ENCODE results near the gene KCTD11. TPM values are rescaled to one million over a fixed set of nuclear protein-coding genes. Genes with fewer than 3 reads are reported as not detected.

KCTD11 gene
- total and polyA plus RNA-seq, 2 experiments from 2014 or later, result 14.0 to 15.9 TPM

GRCh38 chr17:7325031-7325528 is 26.9 kb upstream of the KCTD11 start:
- peaks cover 35% of the 10 kb centered on the region for H3K36me3 ChIP-seq
- H3K27ac ChIP-seq, result no peak overlapping the region
- H3K27me3 ChIP-seq, result no peaks in the 10 kb centered on the region
- no peaks in the 10 kb centered on the region for H3K9me3 ChIP-seq (ENCODE audit: low read depth)
- DNase-seq (ENCODE audit: low read depth in 1 of 2, low spot score in 1 of 2), result no peak
- TF ChIP-seq CTCF (IDR thresholded peaks at IDR 0.05; ENCODE audit: low read depth, low read length), result no peak
- peaks cover 5% of the 10 kb centered on the region for H3K4me1 ChIP-seq (ENCODE audit: low read depth)
- H3K4me3 ChIP-seq, result no peak overlapping the region

GRCh38 chr17:7326186-7326585 is 25.8 kb upstream of the KCTD11 start:
- H3K4me3 ChIP-seq, result no peak overlapping the region
- no peak overlapping the region for H3K27ac ChIP-seq
- no peak for TF ChIP-seq CTCF (IDR thresholded peaks at IDR 0.05; ENCODE audit: low read depth, low read length)
- DNase-seq (ENCODE audit: low read depth in 1 of 2, low spot score in 1 of 2), result no peak
- peaks cover 5% of the 10 kb centered on the region for H3K4me1 ChIP-seq (ENCODE audit: low read depth)
- no peaks in the 10 kb centered on the region for H3K27me3 ChIP-seq
- H3K9me3 ChIP-seq (ENCODE audit: low read depth), result no peaks in the 10 kb centered on the region
- peaks cover 28% of the 10 kb centered on the region for H3K36me3 ChIP-seq

GRCh38 chr17:7327056-7327455 is 24.9 kb upstream of the KCTD11 start:
- DNase-seq (ENCODE audit: low read depth in 1 of 2, low spot score in 1 of 2), result no peak
- H3K4me3 ChIP-seq, result no peak overlapping the region
- peaks cover 20% of the 10 kb centered on the region for H3K36me3 ChIP-seq
- no peak overlapping the region for H3K27ac ChIP-seq
- H3K4me1 ChIP-seq (ENCODE audit: low read depth), result peaks cover 5% of the 10 kb centered on the region
- no peaks in the 10 kb centered on the region for H3K9me3 ChIP-seq (ENCODE audit: low read depth)
- no peak for TF ChIP-seq CTCF (IDR thresholded peaks at IDR 0.05; ENCODE audit: low read depth, low read length)
- no peaks in the 10 kb centered on the region for H3K27me3 ChIP-seq

- TF ChIP-seq CTCF (IDR thresholded peaks at IDR 0.05; ENCODE audit: low read depth, low read length), result no peak
- peaks cover 15% of the 10 kb centered on the region for H3K36me3 ChIP-seq
- no peaks in the 10 kb centered on the region for H3K27me3 ChIP-seq
- no peak for DNase-seq (ENCODE audit: low read depth in 1 of 2, low spot score in 1 of 2)
- H3K4me3 ChIP-seq, result no peak overlapping the region
- H3K27ac ChIP-seq, result no peak overlapping the region
- H3K4me1 ChIP-seq (ENCODE audit: low read depth), result peaks cover 8% of the 10 kb centered on the region
- H3K9me3 ChIP-seq (ENCODE audit: low read depth), result no peaks in the 10 kb centered on the region
These were observed 24.5 kb upstream of the KCTD11 start for GRCh38 chr17:7327501-7327900.

GRCh38 chr17:7328009-7328408 is 24.0 kb upstream of the KCTD11 start:
- no peak for DNase-seq (ENCODE audit: low read depth in 1 of 2, low spot score in 1 of 2)
- peaks cover 12% of the 10 kb centered on the region for H3K4me1 ChIP-seq (ENCODE audit: low read depth)
- peak overlapping the region; percentile 81 for H3K4me3 ChIP-seq

More at GRCh38 chr17:7328009-7328408, 24.0 kb upstream of the KCTD11 start:
- TF ChIP-seq CTCF (IDR thresholded peaks at IDR 0.05; ENCODE audit: low read depth, low read length), result no peak
- H3K27ac ChIP-seq, result no peak overlapping the region
- H3K36me3 ChIP-seq, result peaks cover 10% of the 10 kb centered on the region
- H3K9me3 ChIP-seq (ENCODE audit: low read depth), result no peaks in the 10 kb centered on the region
- no peaks in the 10 kb centered on the region for H3K27me3 ChIP-seq

Measured in cardiac muscle cell (in vitro differentiated cells and primary cell).